ENCODE data around the gene ATP13A3.

GRCh38 chr3:194534243-194534642, 47.4 kb upstream of the ATP13A3 start:
- no peak for TF ChIP-seq CTCF (conservative IDR thresholded peaks at IDR 0.05; ENCODE audit: low read depth in 2 of 2)
- TF ChIP-seq ZNF114 (CRISPR knock-in tag; IDR thresholded peaks at IDR 0.05) = no peak
- TF ChIP-seq, protein P1, sequence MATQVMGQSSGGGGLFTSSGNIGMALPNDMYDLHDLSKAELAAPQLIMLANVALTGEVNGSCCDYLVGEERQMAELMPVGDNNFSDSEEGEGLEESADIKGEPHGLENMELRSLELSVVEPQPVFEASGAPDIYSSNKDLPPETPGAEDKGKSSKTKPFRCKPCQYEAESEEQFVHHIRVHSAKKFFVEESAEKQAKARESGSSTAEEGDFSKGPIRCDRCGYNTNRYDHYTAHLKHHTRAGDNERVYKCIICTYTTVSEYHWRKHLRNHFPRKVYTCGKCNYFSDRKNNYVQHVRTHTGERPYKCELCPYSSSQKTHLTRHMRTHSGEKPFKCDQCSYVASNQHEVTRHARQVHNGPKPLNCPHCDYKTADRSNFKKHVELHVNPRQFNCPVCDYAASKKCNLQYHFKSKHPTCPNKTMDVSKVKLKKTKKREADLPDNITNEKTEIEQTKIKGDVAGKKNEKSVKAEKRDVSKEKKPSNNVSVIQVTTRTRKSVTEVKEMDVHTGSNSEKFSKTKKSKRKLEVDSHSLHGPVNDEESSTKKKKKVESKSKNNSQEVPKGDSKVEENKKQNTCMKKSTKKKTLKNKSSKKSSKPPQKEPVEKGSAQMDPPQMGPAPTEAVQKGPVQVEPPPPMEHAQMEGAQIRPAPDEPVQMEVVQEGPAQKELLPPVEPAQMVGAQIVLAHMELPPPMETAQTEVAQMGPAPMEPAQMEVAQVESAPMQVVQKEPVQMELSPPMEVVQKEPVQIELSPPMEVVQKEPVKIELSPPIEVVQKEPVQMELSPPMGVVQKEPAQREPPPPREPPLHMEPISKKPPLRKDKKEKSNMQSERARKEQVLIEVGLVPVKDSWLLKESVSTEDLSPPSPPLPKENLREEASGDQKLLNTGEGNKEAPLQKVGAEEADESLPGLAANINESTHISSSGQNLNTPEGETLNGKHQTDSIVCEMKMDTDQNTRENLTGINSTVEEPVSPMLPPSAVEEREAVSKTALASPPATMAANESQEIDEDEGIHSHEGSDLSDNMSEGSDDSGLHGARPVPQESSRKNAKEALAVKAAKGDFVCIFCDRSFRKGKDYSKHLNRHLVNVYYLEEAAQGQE (IDR thresholded peaks at IDR 0.05; ENCODE audit: unreplicated experiment) = no peak
- no peak for TF ChIP-seq EZH2phosphoT487 (IDR thresholded peaks at IDR 0.05; ENCODE audit: unreplicated experiment)
- no peak for TF ChIP-seq EZH2 (IDR thresholded peaks at IDR 0.05; ENCODE audit: low read depth, unreplicated experiment)
- no peak for TF ChIP-seq POLR2AphosphoS5 (IDR thresholded peaks at IDR 0.05; ENCODE audit: low read depth)
- no peak for TF ChIP-seq ZNF462 (CRISPR knock-in tag; IDR thresholded peaks at IDR 0.05)
- TF ChIP-seq CREB1 (CRISPR knock-in tag; IDR thresholded peaks at IDR 0.05; ENCODE audit: low read depth) = no peak
- TF ChIP-seq JUNB (IDR thresholded peaks at IDR 0.05; ENCODE audit: unreplicated experiment) = no peak
- no peak for TF ChIP-seq NANOG (IDR thresholded peaks at IDR 0.05; ENCODE audit: borderline replicate concordance)
- TF ChIP-seq STAT1 (IDR thresholded peaks at IDR 0.05; ENCODE audit: unreplicated experiment) = no peak
- no peak for TF ChIP-seq ZNF331 (CRISPR knock-in tag; IDR thresholded peaks at IDR 0.05; ENCODE audit: low read depth)
- TF ChIP-seq, protein P2, sequence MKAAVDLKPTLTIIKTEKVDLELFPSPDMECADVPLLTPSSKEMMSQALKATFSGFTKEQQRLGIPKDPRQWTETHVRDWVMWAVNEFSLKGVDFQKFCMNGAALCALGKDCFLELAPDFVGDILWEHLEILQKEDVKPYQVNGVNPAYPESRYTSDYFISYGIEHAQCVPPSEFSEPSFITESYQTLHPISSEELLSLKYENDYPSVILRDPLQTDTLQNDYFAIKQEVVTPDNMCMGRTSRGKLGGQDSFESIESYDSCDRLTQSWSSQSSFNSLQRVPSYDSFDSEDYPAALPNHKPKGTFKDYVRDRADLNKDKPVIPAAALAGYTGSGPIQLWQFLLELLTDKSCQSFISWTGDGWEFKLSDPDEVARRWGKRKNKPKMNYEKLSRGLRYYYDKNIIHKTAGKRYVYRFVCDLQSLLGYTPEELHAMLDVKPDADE (IDR thresholded peaks at IDR 0.05) = no peak
